Tibial nerve (tissue), 4 donors: Measurements from ENCODE around the gene BANK1.

Source experiments
- CTCF ChIP-seq, 5 experiments: fragments of 200-600 bp in 3 of 5; fragments of 450-650 bp in 2 of 5; sonication (generic) in 3 of 5; IDR thresholded peaks; one replicate each; pipeline ENCODE4 v1.5.1; 2016 to 2019; ENCODE audit warnings: antibody characterized with exemption in 5 of 5, mild to moderate bottlenecking in 3 of 5, moderate library complexity in 2 of 5
- EP300 ChIP-seq, 2 donors: sonication (generic); formaldehyde crosslinking; IDR thresholded peaks; one replicate each; pipeline ENCODE4 v1.6.1; 2017; ENCODE audit warnings: antibody characterized with exemption in 2 of 2, mild to moderate bottlenecking in 1 of 2
- POLR2A ChIP-seq, 2 donors: fragments of 450-650 bp; IDR thresholded peaks; one replicate each; pipeline ENCODE4 v1.6.1; 2017; ENCODE audit warnings: antibody characterized with exemption in 2 of 2, mild to moderate bottlenecking in 2 of 2, moderate library complexity in 2 of 2

- TF ChIP-seq CTCF (IDR thresholded peaks at IDR 0.05) = no peak
- TF ChIP-seq POLR2A (IDR thresholded peaks at IDR 0.05) = no peak
- no peak for TF ChIP-seq EP300 (IDR thresholded peaks at IDR 0.05)
These were observed 8.0 kb upstream of the BANK1 start for GRCh38 chr4:101782546-101782945.
